ENCODE data around the gene BCAS1.

- TF ChIP-seq TAF1 (IDR thresholded peaks at IDR 0.05; ENCODE audit: borderline replicate concordance, low read depth, low read length): no peak
- no peak for TF ChIP-seq CTCF (IDR thresholded peaks at IDR 0.05 in 2 of 3, conservative IDR thresholded peaks at IDR 0.05 in 1 of 3; ENCODE audit: control insufficient read depth in 2 of 3, extremely low read depth in 1 of 3, insufficient read depth in 1 of 3, low read depth in 3 of 3, low read length in 3 of 3)
These were observed 79.5 kb downstream of the BCAS1 start for GRCh38 chr20:53990768-53991450.
